K562 (cell line): ENCODE data around the gene RNF151. TPM values are rescaled to one million over a fixed set of nuclear protein-coding genes. Genes with fewer than 3 reads are reported as not detected.

ENCODE experiments used
- COPS2 ChIP-seq: fragments of 450-650 bp; conservative IDR thresholded peaks from 2 replicates; pipeline ENCODE4 v1.6.1; 2016; ENCODE audit warnings: mild to moderate bottlenecking, moderate library complexity
- CXXC5 ChIP-seq: fragments of 250-450 bp; sonication (Bioruptor Pico); IDR thresholded peaks from 2 replicates; pipeline ENCODE4 v1.8.0; 2022; ENCODE audit warnings: inconsistent platforms, mild to moderate bottlenecking, moderate library complexity
- FOXA3 ChIP-seq, 2 experiments: fragments of 450-650 bp in 1 of 2; sonication (generic) in 1 of 2; formaldehyde crosslinking; IDR thresholded peaks in 1 of 2; conservative IDR thresholded peaks in 1 of 2; 2 replicates each; pipeline versions ENCODE4 v1.4.0 to v1.8.0; 2020 to 2022; ENCODE audit warnings: mild to moderate bottlenecking in 2 of 2, missing genetic modification reagents in 1 of 2
- GABPB1 ChIP-seq: sonication (generic); formaldehyde crosslinking; IDR thresholded peaks from 2 replicates; pipeline ENCODE4 v1.8.0; 2022; ENCODE audit warnings: mild to moderate bottlenecking, missing genetic modification reagents
- PTBP1 ChIP-seq: fragments of 200-400 bp; formaldehyde crosslinking; IDR thresholded peaks from 2 replicates; pipeline ENCODE4 v1.6.1; 2017; ENCODE audit warnings: low read depth, low read length
- PTTG1 ChIP-seq: fragments of 450-650 bp; IDR thresholded peaks from 2 replicates; pipeline ENCODE4 v1.6.1; 2016; ENCODE audit warnings: low read depth, mild to moderate bottlenecking, missing genetic modification characterization, missing compliant biosample characterization
- TAF1 ChIP-seq: IDR thresholded peaks from 2 replicates; pipeline ENCODE4 v1.6.1; 2011; ENCODE audit warnings: mild to moderate bottlenecking, low read length, moderate library complexity; ENCODE audit not compliant: insufficient read depth, control insufficient read depth, severe bottlenecking; ENCODE audit errors: extremely low read depth
- polyA plus RNA-seq, 8 experiments: library from polyadenylated mRNA; depleted of rRNA in 4 of 8; stranded (reverse) in 5 of 8; unstranded in 3 of 8; fragments of >200 nt; fragmentation: Nextera tagmentation in 2 of 8; fragmentation: Illumina TruSeq in 1 of 8; extraction: Ambion mirVana in 2 of 8; extraction: Trizol in 1 of 8; gene quantifications; 2 replicates each; pipeline versions ENCODE4 v1.2.1 to v1.2.3, GENCODE V29; 2011 to 2014; ENCODE audit warnings: inconsistent platforms in 1 of 8, missing spikeins in 1 of 8
- total RNA-seq, 7 experiments: library from RNA; depleted of rRNA in 6 of 7; stranded (reverse); fragments of >200 nt in 6 of 7; fragmentation: Illumina TruSeq in 2 of 7; extraction: Trizol in 2 of 7; gene quantifications; 2 replicates each; pipeline versions ENCODE4 v1.2.1 to v1.2.3, GENCODE V29; 2011 to 2021; ENCODE audit warnings: low replicate concordance in 1 of 7
- TF ChIP-seq, protein P1 (sequence below), 2 experiments: fragments of 450-650 bp; formaldehyde crosslinking in 1 of 2; IDR thresholded peaks; 2 replicates each; pipeline versions ENCODE4 v1.4.0 to v1.6.1; 2014 to 2020; ENCODE audit warnings: mild to moderate bottlenecking in 2 of 2, borderline replicate concordance in 1 of 2, low read depth in 1 of 2
- TF ChIP-seq, protein P2 (sequence below): IDR thresholded peaks from 3 replicates; pipeline ENCODE4 v1.6.1; 2011; ENCODE audit warnings: borderline replicate concordance, mild to moderate bottlenecking; ENCODE audit not compliant: insufficient read length, insufficient read depth
- TF ChIP-seq, protein P3 (sequence below): fragments of 450-650 bp; IDR thresholded peaks from 2 replicates; pipeline ENCODE4 v1.6.1; 2016; ENCODE audit warnings: borderline replicate concordance

The RNF151 gene
- total and polyA plus RNA-seq, 9 of the 15 experiments (the other 6 are each of a cell fraction or from before 2014, with no cell fraction given): not detected

DNA sequence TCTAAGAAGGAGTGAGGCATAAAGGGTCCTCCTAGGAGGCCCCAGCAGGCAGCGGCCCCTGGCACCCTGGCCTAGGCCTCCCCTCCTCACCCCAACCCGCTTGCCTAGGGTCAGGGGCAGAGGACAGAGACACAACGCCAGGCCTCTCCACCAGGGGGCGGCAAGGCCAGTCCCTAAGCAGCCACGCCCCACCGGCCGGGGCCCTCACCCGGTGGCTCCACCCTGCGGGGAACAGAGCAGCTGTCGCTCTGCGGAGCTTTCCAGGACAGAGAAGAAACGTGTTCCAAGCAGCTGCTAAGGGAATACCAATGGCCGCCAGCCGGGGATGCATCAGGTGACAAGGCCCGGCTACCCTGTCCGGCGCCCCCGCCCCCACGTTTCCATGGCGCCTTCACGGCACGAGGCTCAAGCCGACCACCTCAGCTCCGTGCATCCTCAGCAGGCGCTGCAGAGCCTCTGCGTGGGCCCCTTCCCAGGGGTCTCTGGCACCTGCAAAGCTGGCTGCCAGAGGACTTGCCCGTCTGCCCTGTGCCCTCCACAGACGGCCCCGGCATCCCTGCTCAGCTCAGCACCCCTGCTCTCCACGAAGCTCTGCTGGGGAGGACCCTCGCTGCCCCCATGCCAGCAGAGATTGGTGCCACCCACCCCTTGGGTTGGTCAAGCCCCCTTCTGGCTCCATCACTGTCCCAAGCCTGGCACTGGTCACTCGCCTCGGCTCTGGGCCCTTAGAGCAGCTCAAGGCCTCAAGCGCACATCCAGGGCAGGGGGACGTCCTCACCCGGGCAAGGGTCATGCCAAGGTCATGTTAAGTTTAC, 37.4 kb downstream of the RNF151 start (continued):
- TF ChIP-seq, protein P1, sequence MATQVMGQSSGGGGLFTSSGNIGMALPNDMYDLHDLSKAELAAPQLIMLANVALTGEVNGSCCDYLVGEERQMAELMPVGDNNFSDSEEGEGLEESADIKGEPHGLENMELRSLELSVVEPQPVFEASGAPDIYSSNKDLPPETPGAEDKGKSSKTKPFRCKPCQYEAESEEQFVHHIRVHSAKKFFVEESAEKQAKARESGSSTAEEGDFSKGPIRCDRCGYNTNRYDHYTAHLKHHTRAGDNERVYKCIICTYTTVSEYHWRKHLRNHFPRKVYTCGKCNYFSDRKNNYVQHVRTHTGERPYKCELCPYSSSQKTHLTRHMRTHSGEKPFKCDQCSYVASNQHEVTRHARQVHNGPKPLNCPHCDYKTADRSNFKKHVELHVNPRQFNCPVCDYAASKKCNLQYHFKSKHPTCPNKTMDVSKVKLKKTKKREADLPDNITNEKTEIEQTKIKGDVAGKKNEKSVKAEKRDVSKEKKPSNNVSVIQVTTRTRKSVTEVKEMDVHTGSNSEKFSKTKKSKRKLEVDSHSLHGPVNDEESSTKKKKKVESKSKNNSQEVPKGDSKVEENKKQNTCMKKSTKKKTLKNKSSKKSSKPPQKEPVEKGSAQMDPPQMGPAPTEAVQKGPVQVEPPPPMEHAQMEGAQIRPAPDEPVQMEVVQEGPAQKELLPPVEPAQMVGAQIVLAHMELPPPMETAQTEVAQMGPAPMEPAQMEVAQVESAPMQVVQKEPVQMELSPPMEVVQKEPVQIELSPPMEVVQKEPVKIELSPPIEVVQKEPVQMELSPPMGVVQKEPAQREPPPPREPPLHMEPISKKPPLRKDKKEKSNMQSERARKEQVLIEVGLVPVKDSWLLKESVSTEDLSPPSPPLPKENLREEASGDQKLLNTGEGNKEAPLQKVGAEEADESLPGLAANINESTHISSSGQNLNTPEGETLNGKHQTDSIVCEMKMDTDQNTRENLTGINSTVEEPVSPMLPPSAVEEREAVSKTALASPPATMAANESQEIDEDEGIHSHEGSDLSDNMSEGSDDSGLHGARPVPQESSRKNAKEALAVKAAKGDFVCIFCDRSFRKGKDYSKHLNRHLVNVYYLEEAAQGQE (IDR thresholded peaks at IDR 0.05; ENCODE audit: borderline replicate concordance): peak; percentile 76
- TF ChIP-seq, protein P1 (CRISPR knock-in tag; IDR thresholded peaks at IDR 0.05; ENCODE audit: low read depth): peak; percentile 45; the same call in 1 of the 2 replicates
- TF ChIP-seq TAF1 (no peak), PTTG1 (no peak), CXXC5 (CRISPR knock-in tag) (peak; percentile 76), COPS2 (no peak), GABPB1 (CRISPR knock-in tag) (no peak), FOXA3 (CRISPR knock-in tag; conservative IDR thresholded peaks at IDR 0.05 in 1 of 2, IDR thresholded peaks at IDR 0.05 in 1 of 2) (no peak), PTBP1 (no peak)
- TF ChIP-seq, protein P2, sequence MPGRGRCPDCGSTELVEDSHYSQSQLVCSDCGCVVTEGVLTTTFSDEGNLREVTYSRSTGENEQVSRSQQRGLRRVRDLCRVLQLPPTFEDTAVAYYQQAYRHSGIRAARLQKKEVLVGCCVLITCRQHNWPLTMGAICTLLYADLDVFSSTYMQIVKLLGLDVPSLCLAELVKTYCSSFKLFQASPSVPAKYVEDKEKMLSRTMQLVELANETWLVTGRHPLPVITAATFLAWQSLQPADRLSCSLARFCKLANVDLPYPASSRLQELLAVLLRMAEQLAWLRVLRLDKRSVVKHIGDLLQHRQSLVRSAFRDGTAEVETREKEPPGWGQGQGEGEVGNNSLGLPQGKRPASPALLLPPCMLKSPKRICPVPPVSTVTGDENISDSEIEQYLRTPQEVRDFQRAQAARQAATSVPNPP: no peak
- TF ChIP-seq, protein P3, sequence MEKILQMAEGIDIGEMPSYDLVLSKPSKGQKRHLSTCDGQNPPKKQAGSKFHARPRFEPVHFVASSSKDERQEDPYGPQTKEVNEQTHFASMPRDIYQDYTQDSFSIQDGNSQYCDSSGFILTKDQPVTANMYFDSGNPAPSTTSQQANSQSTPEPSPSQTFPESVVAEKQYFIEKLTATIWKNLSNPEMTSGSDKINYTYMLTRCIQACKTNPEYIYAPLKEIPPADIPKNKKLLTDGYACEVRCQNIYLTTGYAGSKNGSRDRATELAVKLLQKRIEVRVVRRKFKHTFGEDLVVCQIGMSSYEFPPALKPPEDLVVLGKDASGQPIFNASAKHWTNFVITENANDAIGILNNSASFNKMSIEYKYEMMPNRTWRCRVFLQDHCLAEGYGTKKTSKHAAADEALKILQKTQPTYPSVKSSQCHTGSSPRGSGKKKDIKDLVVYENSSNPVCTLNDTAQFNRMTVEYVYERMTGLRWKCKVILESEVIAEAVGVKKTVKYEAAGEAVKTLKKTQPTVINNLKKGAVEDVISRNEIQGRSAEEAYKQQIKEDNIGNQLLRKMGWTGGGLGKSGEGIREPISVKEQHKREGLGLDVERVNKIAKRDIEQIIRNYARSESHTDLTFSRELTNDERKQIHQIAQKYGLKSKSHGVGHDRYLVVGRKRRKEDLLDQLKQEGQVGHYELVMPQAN: peak; percentile 82; the same call in 1 of the 2 replicates
